ENCODE results near the gene PCP4L1. TPM values are rescaled to one million over a fixed set of nuclear protein-coding genes. Genes with fewer than 3 reads are reported as not detected.
"Not testable (repeated sequence)": the region's sequence is repeated elsewhere in the genome, so short reads cannot be mapped to it uniquely, and the experiment has no call there.

Gene PCP4L1
- 0.23 TPM for polyA plus RNA-seq (ENCODE audit: insufficient read length)

- DNase-seq: no peak
Observed at GRCh38 chr1:161258439-161259344, at the start of gene PCP4L1. Gene PCP4L1, plus strand, starts transcription at chr1:161258745. Its CDS starts 230 bp downstream, at chr1:161258975.

- DNase-seq: peak; percentile 68
Observed at GRCh38 chr1:161209790-161210409, 48.6 kb upstream of the PCP4L1 start.

GRCh38 chr1:161214369-161214768 is 44.2 kb upstream of the PCP4L1 start:
- no peak for DNase-seq

- no peak for DNase-seq
Observed at GRCh38 chr1:161215076-161215475, 43.5 kb upstream of the PCP4L1 start, which contains the start of gene FCER1G. Gene FCER1G, plus strand, starts transcription at chr1:161215295. Its CDS starts 27 bp downstream, at chr1:161215322.

- no peak for DNase-seq
Observed at GRCh38 chr1:161216945-161217712, 41.4 kb upstream of the PCP4L1 start.

- no peak for DNase-seq
Observed at GRCh38 chr1:161217831-161218230, 40.7 kb upstream of the PCP4L1 start.

- no peak for DNase-seq
Observed at GRCh38 chr1:161218301-161219077, 40.1 kb upstream of the PCP4L1 start.

- no peak for DNase-seq
Observed at GRCh38 chr1:161219078-161219892, 39.3 kb upstream of the PCP4L1 start.

- DNase-seq: no peak
Observed at GRCh38 chr1:161220002-161220401, 38.5 kb upstream of the PCP4L1 start.

- no peak for DNase-seq
Observed at GRCh38 chr1:161222175-161223019, 36.1 kb upstream of the PCP4L1 start.

GRCh38 chr1:161223805-161224694 is 34.5 kb upstream of the PCP4L1 start:
- no peak for DNase-seq

GRCh38 chr1:161224695-161225087 is 33.9 kb upstream of the PCP4L1 start:
- DNase-seq: not testable (repeated sequence)

GRCh38 chr1:161225178-161225533 is 33.4 kb upstream of the PCP4L1 start:
- no peak for DNase-seq

GRCh38 chr1:161225534-161226319 is 32.8 kb upstream of the PCP4L1 start, which contains the start of gene TOMM40L:
Gene TOMM40L, plus strand, starts transcription at chr1:161226060. Its CDS starts 430 bp downstream, at chr1:161226490.
- peak; percentile 93 for DNase-seq

- no peak for DNase-seq
Observed at GRCh38 chr1:161226320-161226711, 32.2 kb upstream of the PCP4L1 start.

- DNase-seq: no peak
Observed at GRCh38 chr1:161226759-161227158, 31.8 kb upstream of the PCP4L1 start.

GRCh38 chr1:161227196-161227871 is 31.2 kb upstream of the PCP4L1 start:
- DNase-seq: peak; percentile 65

GRCh38 chr1:161228032-161228431 is 30.5 kb upstream of the PCP4L1 start:
- no peak for DNase-seq
